ENCODE data around the gene SPATA13.

DNA sequence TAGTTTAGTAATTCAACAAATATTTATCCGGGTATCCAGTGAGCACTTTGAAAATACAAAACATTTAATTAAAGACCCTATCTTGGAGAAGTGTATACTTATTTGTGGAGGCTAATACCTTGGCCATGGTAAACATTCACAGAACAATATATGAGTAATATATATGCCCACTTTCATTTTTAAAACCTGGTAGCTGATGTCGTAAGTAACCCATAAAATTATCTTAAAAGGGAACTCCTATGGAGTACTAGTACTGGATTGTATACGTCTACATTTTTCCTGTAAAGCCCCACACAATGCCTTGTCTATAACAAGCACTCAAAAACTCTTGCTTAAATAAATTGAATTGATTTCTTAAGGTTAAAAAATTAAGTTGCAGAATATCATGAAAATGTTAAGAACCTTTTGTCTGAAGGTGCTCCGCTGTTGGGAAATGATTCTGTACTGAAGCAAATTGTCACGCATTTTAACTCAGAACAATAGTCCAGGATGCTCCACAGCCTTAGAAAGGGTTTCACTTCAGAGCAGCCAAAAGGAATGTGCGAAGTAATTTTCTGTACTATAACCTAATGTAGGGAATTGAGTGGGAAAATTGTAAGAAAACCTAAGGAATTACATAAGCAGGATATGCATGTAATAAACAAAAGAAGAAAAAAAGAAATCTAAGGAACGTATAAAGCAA lies 90.0 kb downstream of the SPATA13 start:
- TF ChIP-seq, protein P1, sequence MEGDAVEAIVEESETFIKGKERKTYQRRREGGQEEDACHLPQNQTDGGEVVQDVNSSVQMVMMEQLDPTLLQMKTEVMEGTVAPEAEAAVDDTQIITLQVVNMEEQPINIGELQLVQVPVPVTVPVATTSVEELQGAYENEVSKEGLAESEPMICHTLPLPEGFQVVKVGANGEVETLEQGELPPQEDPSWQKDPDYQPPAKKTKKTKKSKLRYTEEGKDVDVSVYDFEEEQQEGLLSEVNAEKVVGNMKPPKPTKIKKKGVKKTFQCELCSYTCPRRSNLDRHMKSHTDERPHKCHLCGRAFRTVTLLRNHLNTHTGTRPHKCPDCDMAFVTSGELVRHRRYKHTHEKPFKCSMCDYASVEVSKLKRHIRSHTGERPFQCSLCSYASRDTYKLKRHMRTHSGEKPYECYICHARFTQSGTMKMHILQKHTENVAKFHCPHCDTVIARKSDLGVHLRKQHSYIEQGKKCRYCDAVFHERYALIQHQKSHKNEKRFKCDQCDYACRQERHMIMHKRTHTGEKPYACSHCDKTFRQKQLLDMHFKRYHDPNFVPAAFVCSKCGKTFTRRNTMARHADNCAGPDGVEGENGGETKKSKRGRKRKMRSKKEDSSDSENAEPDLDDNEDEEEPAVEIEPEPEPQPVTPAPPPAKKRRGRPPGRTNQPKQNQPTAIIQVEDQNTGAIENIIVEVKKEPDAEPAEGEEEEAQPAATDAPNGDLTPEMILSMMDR (IDR thresholded peaks at IDR 0.05; ENCODE audit: poor library complexity) = no peak
- TF ChIP-seq EZH2 (IDR thresholded peaks at IDR 0.05; ENCODE audit: borderline replicate concordance) = no peak
